BLaER1 (cell line): ENCODE measurements around the gene RFX1.

Source experiments
- H3K27ac ChIP-seq: shearing (Covaris generic); formaldehyde crosslinking; 2 replicates; pipeline ENCODE4 v1.8.1; 2022
- H3K27me3 ChIP-seq: shearing (Covaris generic); formaldehyde crosslinking; 2 replicates; pipeline ENCODE4 v1.8.1; 2022
- H3K36me3 ChIP-seq: shearing (Covaris generic); formaldehyde crosslinking; 2 replicates; pipeline ENCODE4 v1.8.1; 2022
- H3K4me1 ChIP-seq: shearing (Covaris generic); formaldehyde crosslinking; 2 replicates; pipeline ENCODE4 v1.8.1; 2022
- H3K4me2 ChIP-seq: shearing (Covaris generic); formaldehyde crosslinking; 2 replicates; pipeline ENCODE4 v1.8.1; 2022
- H3K4me3 ChIP-seq: shearing (Covaris generic); formaldehyde crosslinking; 2 replicates; pipeline ENCODE4 v1.8.1; 2022
- H3K9ac ChIP-seq: shearing (Covaris generic); formaldehyde crosslinking; 2 replicates; pipeline ENCODE4 v1.8.1; 2022
- H3K9me3 ChIP-seq: shearing (Covaris generic); formaldehyde crosslinking; 2 replicates; pipeline ENCODE4 v1.8.1; 2022
- H4K20me1 ChIP-seq: shearing (Covaris generic); formaldehyde crosslinking; 2 replicates; pipeline ENCODE4 v1.8.1; 2022
- Cebpa-rat ChIP-seq: shearing (Covaris generic); IDR thresholded peaks from 2 replicates; pipeline ENCODE4 v1.8.1; 2022

The RFX1 gene

DNA sequence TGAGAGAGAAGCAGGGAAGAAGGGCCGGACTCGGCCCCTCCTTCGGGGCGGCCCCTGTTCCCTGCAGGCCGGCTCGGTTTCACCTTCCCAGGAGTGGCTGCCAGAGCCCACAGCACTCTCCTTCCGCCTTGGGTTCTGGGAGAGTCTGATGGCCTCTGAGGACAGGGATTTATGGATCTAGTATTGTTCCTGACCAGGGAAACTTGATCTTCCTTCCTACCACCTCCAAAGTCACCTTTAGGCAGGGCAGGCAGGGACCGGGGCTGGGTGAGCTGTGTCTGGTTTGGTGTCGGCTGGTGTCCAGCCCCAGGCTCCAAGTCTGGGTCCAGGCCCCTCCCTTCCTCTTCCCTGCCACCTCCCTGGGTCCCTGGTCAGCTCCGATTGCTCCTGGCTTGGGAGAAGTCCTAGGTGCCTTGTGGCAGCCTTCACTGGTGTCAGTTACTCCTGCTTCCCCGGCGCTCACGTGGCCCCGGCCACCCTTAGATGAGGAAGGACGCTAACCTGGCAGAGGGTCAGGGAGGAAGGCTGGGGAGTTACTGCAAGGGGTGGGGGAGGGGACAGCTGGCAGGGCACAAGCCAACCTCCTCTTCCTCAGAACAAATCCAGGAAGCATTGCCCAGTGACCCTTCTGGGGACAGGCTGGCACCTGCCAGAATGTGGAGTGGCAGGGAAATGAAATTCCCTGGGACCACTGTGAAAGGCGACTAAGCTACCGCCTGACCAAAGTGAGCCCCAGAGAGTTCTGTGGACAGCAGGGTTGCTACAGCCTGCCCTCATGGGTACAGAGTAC lies 18.8 kb downstream of the RFX1 start:
- no peaks in the 10 kb centered on the region for H3K27me3 ChIP-seq
- H4K20me1 ChIP-seq: no peaks in the 10 kb centered on the region
- H3K4me3 ChIP-seq: peak overlapping the region; percentile 62
- peak overlapping the region; percentile 83 for H3K9ac ChIP-seq
- no peak for TF ChIP-seq Cebpa-rat
- no peaks in the 10 kb centered on the region for H3K9me3 ChIP-seq
- peak overlapping the region; percentile 100 for H3K4me2 ChIP-seq
- H3K4me1 ChIP-seq: peaks cover 93% of the 10 kb centered on the region
- H3K27ac ChIP-seq: peak overlapping the region; percentile 98
- peaks cover 22% of the 10 kb centered on the region for H3K36me3 ChIP-seq

DNA sequence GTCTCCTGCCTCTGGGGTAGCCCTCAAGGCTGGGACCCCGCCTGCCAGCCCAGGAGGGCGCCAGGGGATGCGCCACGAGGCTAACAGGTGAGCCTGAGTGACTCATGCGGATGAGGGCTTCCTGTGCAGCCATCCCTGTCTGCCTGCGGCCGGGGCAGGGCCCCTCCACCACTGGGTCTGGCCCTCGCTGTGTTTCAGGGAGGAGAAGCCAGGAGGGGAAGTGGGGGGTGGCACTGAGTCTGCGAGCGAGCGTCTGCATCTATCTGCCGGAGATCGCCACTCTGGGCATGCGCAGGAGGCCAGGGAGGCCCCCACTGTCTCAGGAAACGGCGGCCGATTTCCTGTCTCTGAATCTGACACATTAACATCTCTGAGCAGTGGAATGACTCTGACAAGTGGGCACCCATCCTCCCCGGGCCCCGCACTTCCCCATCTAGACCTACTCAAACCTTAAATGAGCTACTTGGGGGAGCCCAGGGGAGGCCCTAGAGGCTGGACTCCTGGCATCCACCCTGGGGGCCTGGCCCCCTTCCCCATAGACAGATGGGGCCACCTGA lies 19.7 kb downstream of the RFX1 start:
- Histone ChIP-seq H3K4me3 (peak overlapping the region; percentile 62), H3K9me3 (no peaks in the 10 kb centered on the region), H3K9ac (peak overlapping the region; percentile 83), H3K27me3 (no peaks in the 10 kb centered on the region), H3K4me1 (peaks cover 96% of the 10 kb centered on the region), H3K27ac (peak overlapping the region; percentile 98), H4K20me1 (no peaks in the 10 kb centered on the region), H3K4me2 (peak overlapping the region; percentile 100), H3K36me3 (peaks cover 13% of the 10 kb centered on the region; the same call in 1 of the 2 replicates)
- no peak for TF ChIP-seq Cebpa-rat

DNA sequence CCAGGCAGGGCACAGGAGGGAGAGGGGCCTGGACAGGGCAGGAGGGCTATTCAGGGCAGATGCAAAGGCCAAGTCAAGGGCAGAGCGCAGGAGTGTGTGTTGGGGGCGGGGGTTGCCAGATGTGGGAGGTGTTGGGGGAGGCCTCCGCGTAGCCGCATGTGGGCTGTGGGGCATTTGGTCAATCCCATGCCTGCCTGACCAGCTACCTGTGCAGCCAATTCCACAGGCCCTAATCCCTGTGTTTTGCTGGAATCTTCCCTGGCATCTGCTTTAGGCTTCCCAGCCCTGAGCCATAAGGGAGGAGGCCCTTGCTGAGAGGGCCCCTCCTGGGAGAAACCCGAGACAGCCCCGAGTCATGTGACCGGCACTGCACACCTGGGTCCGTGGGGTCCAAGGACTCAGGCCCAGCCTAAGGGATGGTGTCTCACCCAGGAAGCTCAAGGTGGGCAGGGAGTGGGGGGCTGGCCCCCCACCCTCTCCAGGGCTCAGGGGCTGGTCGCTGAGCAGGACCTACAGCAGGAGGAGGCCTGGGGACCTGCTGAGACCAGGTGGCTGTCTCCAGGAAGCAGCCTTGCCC lies 20.3 kb downstream of the RFX1 start:
- H3K27ac ChIP-seq: peak overlapping the region; percentile 98
- peak overlapping the region; percentile 21; the same call in 1 of the 2 replicates for H3K4me3 ChIP-seq
- peaks cover 11% of the 10 kb centered on the region; the same call in 1 of the 2 replicates for H3K36me3 ChIP-seq
- H3K9me3 ChIP-seq: no peaks in the 10 kb centered on the region
- peak overlapping the region; percentile 100 for H3K4me2 ChIP-seq
- 0 out of 2 replicates have a peak, but pooled peaks cover 3% of the 10 kb centered on the region for H3K27me3 ChIP-seq
- TF ChIP-seq Cebpa-rat: no peak
- peaks cover 96% of the 10 kb centered on the region for H3K4me1 ChIP-seq
- peak overlapping the region; percentile 83 for H3K9ac ChIP-seq
- H4K20me1 ChIP-seq: no peaks in the 10 kb centered on the region

DNA sequence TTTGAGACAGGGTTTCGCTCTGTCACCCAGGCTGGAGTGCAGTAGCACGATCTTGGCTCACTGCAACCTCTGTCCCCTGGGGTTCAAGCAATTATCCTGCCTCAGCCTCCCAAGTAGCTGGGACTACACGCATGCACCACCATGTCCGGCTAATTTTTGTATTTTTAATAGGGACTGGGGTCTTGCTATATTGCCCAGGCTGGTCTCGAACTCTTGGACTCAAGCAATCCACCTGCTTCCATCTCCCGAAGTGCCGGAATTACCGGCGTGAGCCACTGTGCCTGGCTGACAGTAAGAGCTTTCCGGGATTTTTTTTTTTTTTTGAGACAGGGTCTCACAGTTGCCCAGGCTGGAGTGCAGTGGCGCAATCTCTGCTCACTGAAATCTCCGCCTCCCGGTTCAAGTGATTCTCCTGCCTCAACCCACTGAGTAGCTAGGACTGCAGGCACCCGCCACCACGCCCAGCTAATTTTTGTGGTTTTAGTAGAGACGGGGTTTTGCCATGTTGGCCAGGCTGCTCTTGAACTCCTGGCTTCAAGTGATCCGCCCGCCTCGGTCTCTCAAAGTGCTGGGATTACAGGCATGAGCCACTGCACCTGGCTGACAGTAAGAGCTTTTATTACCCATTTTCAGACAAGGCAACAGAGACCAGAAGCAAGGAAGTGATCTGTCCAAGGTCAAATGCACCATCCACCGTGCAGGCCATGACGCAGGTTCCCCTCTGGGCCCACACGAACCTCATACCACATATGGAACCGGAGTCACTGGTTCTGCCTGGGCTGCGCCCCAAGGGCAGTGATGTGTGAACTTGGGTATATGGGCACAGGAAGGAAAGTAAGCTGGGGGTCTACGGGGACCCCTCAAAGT lies 21.0 kb downstream of the RFX1 start:
- no peak overlapping the region for H3K9ac ChIP-seq
- H3K4me3 ChIP-seq: peak overlapping the region; percentile 21; the same call in 1 of the 2 replicates
- H3K4me1 ChIP-seq: peaks cover 99% of the 10 kb centered on the region
- peaks cover 14% of the 10 kb centered on the region; the same call in 1 of the 2 replicates for H3K36me3 ChIP-seq
- TF ChIP-seq Cebpa-rat: peak; percentile 90
- peak overlapping the region; percentile 100 for H3K4me2 ChIP-seq
- peak overlapping the region; percentile 98 for H3K27ac ChIP-seq
- peaks cover 10% of the 10 kb centered on the region for H3K27me3 ChIP-seq
- no peaks in the 10 kb centered on the region for H4K20me1 ChIP-seq
- no peaks in the 10 kb centered on the region for H3K9me3 ChIP-seq

DNA sequence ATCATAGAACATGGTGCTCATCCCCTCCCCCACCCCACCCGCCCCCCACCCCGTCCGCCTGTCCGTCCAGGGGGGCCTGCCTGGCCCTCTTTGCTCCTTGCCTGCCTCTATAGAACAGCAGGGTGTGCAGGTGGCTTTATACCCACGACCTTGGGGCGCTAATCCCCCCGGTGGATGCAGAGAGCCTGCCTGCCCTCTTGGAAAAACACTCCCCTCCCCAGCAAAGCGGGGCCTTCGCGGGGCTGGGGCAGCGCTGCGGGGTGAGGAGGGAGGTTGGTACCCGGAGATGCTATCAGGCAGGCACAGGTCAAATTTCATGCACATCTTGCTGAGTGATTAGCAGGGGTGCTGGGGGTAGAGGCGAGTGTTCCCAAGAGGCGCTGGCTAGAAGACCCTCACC lies 21.9 kb downstream of the RFX1 start:
- TF ChIP-seq Cebpa-rat: no peak
- peak overlapping the region; percentile 100 for H3K4me2 ChIP-seq
- no peak overlapping the region for H3K9ac ChIP-seq
- peak overlapping the region; percentile 98; the same call in 1 of the 2 replicates for H3K27ac ChIP-seq
- peaks cover 99% of the 10 kb centered on the region for H3K4me1 ChIP-seq
- no peak overlapping the region for H3K4me3 ChIP-seq
- peaks cover 20% of the 10 kb centered on the region for H3K27me3 ChIP-seq
- peaks cover 16% of the 10 kb centered on the region; the same call in 1 of the 2 replicates for H3K36me3 ChIP-seq
- no peaks in the 10 kb centered on the region for H4K20me1 ChIP-seq
- H3K9me3 ChIP-seq: no peaks in the 10 kb centered on the region

DNA sequence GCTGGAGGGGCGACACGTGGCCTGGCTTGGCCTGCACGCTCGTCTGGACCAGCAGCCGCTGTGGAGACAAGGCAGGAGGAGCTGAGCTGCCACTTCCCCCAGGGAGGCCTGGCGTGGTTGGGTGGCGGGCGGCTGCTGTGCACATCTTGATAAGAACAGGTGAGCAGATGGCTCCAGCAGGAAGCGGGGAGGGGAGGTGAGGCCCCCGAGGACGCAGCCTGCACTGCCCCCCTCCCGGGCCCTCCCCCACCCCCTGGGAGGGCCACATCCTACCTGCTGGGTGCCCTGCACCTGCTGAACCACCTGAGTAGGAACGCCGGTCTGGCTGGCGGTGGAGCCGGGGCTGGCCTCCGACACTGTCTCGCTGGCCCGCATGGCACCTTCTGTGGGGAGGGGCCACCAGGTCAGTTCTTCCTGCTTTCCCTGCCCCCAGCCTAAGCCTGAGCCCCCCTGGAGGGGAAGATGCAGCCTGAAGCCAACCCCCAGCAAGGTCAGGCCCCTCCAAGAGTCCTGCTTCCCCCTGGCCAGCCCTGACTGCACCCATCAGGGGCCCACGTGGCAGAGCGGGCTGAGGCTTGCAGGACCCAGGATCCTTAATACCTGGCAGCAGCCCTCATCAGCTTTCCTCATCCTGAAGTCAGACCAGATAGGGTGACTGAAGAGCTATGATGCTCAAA lies 22.8 kb downstream of the RFX1 start:
- no peak for TF ChIP-seq Cebpa-rat
- Histone ChIP-seq H3K4me1 (peaks cover 97% of the 10 kb centered on the region), H3K9ac (no peak overlapping the region), H3K36me3 (peaks cover 16% of the 10 kb centered on the region; the same call in 1 of the 2 replicates), H3K4me3 (no peak overlapping the region), H3K27me3 (peaks cover 26% of the 10 kb centered on the region), H3K9me3 (no peaks in the 10 kb centered on the region), H4K20me1 (no peaks in the 10 kb centered on the region), H3K4me2 (peak overlapping the region; percentile 87), H3K27ac (peak overlapping the region; percentile 55; the same call in 1 of the 2 replicates)

DNA sequence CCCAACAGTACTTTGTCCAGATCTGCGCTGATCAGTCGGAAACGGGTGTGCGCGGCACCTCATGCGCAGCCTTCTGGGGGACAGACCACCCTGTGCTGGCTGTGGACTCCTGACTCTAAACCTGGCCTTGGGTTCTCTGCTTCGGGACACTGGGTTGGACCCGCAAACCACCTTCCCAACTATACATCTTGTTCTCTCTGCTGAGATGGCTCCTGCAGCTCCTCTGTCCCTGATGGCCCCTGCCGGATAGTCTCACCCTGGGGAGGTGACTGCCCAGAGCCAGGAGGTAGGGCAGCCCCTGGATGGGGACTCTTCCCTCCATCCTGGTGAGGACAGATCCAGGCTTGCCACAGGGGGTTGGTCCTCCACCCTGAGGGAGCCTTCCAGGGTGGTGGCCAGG lies 23.3 kb downstream of the RFX1 start:
- no peaks in the 10 kb centered on the region for H3K9me3 ChIP-seq
- H3K9ac ChIP-seq: no peak overlapping the region
- H3K36me3 ChIP-seq: peaks cover 16% of the 10 kb centered on the region; the same call in 1 of the 2 replicates
- TF ChIP-seq Cebpa-rat: no peak
- peak overlapping the region; percentile 87 for H3K4me2 ChIP-seq
- H3K4me3 ChIP-seq: no peak overlapping the region
- peaks cover 97% of the 10 kb centered on the region for H3K4me1 ChIP-seq
- H3K27ac ChIP-seq: no peak overlapping the region
- H4K20me1 ChIP-seq: no peaks in the 10 kb centered on the region
- peaks cover 30% of the 10 kb centered on the region for H3K27me3 ChIP-seq

DNA sequence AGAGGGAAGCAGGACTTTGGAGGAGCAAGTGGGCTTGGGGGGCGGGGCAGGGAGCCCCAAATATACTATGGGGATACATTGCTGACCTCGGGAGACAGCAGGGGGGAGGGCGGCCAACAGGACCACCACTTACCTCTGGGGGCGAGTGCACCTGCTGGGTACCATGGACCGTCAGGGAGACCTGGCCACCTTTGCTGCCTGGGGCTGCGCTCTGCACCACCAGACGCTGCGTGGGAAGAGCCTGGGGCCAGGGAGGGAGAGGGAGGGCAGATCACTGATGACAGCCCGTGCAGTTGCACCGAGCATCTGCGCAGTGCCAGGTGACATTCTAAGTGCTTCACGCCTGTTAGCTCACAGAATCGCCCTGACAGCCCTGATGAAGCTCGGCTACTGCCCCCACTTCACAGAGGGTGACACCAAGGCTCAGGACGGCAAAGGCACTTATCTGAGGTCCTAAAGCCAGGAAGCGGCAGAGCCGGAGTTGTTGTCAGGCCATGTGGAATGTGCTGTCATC lies 24.1 kb downstream of the RFX1 start:
- no peak for TF ChIP-seq Cebpa-rat
- no peaks in the 10 kb centered on the region for H4K20me1 ChIP-seq
- peak overlapping the region; percentile 59 for H3K27ac ChIP-seq
- H3K4me1 ChIP-seq: peaks cover 89% of the 10 kb centered on the region
- peak overlapping the region; percentile 49; the same call in 1 of the 2 replicates for H3K9ac ChIP-seq
- H3K36me3 ChIP-seq: peaks cover 18% of the 10 kb centered on the region; the same call in 1 of the 2 replicates
- no peak overlapping the region for H3K4me3 ChIP-seq
- H3K4me2 ChIP-seq: peak overlapping the region; percentile 87
- peaks cover 30% of the 10 kb centered on the region for H3K27me3 ChIP-seq
- H3K9me3 ChIP-seq: no peaks in the 10 kb centered on the region
